BLaER1 treated with 17β-estradiol and CSF1 and Interleukin-3, amounts not matched to agents 10 nM and 100 nM (cell line): Measurements from ENCODE around the gene TRPM2.
A peak's percentile ranks its signal among the peaks of the same experiment; 100 is the strongest.

Source experiments
- H3K27ac ChIP-seq, 11 experiments: shearing (Covaris generic); formaldehyde crosslinking; 2 replicates each; pipeline ENCODE4 v1.8.1; 2022
- H3K27me3 ChIP-seq, 11 experiments: shearing (Covaris generic); formaldehyde crosslinking; 2 replicates each; pipeline ENCODE4 v1.8.1; 2022
- H3K36me3 ChIP-seq, 11 experiments: shearing (Covaris generic); formaldehyde crosslinking; 2 replicates each; pipeline ENCODE4 v1.8.1; 2022
- H3K4me1 ChIP-seq, 10 experiments: shearing (Covaris generic); formaldehyde crosslinking; 2 replicates each; pipeline ENCODE4 v1.8.1; 2022
- H3K4me2 ChIP-seq, 11 experiments: shearing (Covaris generic); formaldehyde crosslinking; 2 replicates each; pipeline ENCODE4 v1.8.1; 2022
- H3K4me3 ChIP-seq, 10 experiments: shearing (Covaris generic); formaldehyde crosslinking; 2 replicates each; pipeline ENCODE4 v1.8.1; 2022
- H3K9ac ChIP-seq, 11 experiments: shearing (Covaris generic); formaldehyde crosslinking; 2 replicates each; pipeline ENCODE4 v1.8.1; 2022
- H3K9me3 ChIP-seq, 11 experiments: shearing (Covaris generic); formaldehyde crosslinking; replicated peaks in 1 of 11; 2 replicates each; pipeline ENCODE4 v1.8.1; 2022
- H4K20me1 ChIP-seq, 11 experiments: shearing (Covaris generic); formaldehyde crosslinking; 2 replicates each; pipeline ENCODE4 v1.8.1; 2022
- Cebpa-rat ChIP-seq, 11 experiments: shearing (Covaris generic); IDR thresholded peaks; 2 replicates each; pipeline ENCODE4 v1.8.1; 2022

Gene TRPM2

DNA sequence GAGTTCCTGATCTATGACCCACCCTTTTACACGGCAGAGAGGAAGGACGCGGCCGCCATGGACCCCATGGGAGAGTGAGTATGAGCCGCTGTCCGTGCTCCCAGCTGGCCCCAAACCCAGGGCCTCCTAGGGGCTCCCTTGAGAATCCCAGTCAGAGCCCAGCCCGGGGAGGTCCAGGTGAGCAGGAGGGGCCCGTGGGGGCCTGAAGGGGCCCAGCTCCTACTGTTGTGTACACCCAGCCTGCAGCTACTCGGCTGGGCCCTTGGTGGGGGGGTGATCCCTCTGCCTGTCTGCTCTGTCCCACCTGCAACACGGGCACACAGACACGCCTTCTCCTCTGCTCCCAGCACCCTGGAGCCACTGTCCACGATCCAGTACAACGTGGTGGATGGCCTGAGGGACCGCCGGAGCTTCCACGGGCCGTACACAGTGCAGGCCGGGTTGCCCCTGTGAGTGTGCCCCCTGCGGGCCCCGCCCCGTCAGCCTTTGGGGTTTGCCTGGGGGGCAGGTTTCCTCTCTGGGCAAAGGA lies 73.3 kb downstream of the TRPM2 start:
- Histone ChIP-seq H3K9me3 (peaks cover 28 to 40% (median 34%) of the 10 kb centered on the region in 11 experiments), H3K27ac (peak overlapping the region; percentile 11 to 88 (median 74); a peak in 20 of 22 replicates), H4K20me1 (peaks cover 6 to 63% (median 38%) of the 10 kb centered on the region in 11 experiments; a peak in 19 of 22 replicates), H3K4me1 (peaks cover 49 to 66% (median 60%) of the 10 kb centered on the region in 10 experiments), H3K9ac (peak overlapping the region; percentile 57 to 83 (median 66); a peak in 20 of 22 replicates), H3K27me3 (no peaks in the 10 kb centered on the region; a peak in 1 of 22 replicates), H3K4me2 (peak overlapping the region; percentile 81 to 99 (median 92)), H3K36me3 (peaks cover 41 to 93% (median 71%) of the 10 kb centered on the region in 11 experiments), H3K4me3 (peak overlapping the region in 9 of 10 experiments; percentile 40 to 62 (median 55); a peak in 17 of 20 replicates)
- no peak for TF ChIP-seq Cebpa-rat (IDR thresholded peaks at IDR 0.05)

DNA sequence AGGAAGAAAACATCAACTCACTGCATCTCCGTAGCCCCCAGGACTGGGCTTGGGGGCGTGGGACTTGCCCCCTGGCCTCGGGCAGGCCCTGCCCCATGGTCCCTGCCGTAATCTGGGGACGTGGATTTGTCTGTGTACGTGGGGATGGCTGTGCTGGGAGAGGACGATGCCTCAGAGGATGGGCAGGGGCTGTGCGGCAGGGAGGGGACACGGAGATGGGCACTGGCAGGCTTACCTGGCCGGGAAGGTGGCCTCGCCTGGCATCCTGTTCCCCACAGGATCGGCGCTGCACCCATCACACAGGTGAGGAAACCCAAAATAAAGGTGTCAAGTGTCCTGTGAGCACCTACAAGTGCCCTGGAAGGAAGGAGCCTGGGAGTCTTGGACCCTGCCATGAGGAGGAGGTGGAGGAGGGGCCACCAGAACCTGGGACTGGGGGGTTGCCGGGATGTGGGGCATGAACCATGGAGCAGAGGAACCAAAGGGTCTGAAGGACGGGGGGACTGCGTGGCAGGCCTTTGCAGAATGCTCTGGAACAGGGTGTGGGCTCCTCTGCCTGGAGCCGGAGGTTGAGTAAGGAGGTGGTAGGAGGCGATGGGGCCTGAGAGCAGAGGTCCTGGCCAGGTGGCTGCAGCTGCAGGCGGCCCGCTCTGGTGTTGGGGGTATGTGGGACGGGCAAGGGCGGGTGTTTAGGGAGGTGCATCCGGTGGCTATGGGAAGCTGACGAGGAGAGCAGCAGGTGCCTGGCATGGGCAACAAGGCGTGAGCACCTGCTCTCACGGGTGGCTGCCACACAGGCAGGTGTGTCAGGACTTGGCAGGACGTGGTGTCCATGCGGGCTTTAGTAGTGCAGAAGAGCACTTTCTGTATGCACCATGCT lies 74.1 kb downstream of the TRPM2 start:
- peaks cover 46 to 93% (median 75%) of the 10 kb centered on the region in 11 experiments for H3K36me3 ChIP-seq
- TF ChIP-seq Cebpa-rat (IDR thresholded peaks at IDR 0.05), result no peak
- peak overlapping the region in 9 of 11 experiments; percentile 46 to 88 (median 74); a peak in 15 of 22 replicates for H3K27ac ChIP-seq
- H3K9me3 ChIP-seq, result peaks cover 28 to 40% (median 34%) of the 10 kb centered on the region in 11 experiments
- peaks cover 4 to 63% (median 38%) of the 10 kb centered on the region in 11 experiments; a peak in 20 of 22 replicates for H4K20me1 ChIP-seq
- peak overlapping the region in 7 of 10 experiments; percentile 23 to 60 (median 55); a peak in 9 of 20 replicates for H3K4me3 ChIP-seq
- H3K27me3 ChIP-seq, result no peaks in the 10 kb centered on the region; a peak in 1 of 22 replicates
- H3K4me2 ChIP-seq, result peak overlapping the region in 9 of 11 experiments; percentile 83 to 99 (median 96); a peak in 17 of 22 replicates
- peak overlapping the region in 8 of 11 experiments; percentile 61 to 83 (median 74); a peak in 11 of 22 replicates for H3K9ac ChIP-seq
- peaks cover 41 to 66% (median 55%) of the 10 kb centered on the region in 10 experiments for H3K4me1 ChIP-seq

DNA sequence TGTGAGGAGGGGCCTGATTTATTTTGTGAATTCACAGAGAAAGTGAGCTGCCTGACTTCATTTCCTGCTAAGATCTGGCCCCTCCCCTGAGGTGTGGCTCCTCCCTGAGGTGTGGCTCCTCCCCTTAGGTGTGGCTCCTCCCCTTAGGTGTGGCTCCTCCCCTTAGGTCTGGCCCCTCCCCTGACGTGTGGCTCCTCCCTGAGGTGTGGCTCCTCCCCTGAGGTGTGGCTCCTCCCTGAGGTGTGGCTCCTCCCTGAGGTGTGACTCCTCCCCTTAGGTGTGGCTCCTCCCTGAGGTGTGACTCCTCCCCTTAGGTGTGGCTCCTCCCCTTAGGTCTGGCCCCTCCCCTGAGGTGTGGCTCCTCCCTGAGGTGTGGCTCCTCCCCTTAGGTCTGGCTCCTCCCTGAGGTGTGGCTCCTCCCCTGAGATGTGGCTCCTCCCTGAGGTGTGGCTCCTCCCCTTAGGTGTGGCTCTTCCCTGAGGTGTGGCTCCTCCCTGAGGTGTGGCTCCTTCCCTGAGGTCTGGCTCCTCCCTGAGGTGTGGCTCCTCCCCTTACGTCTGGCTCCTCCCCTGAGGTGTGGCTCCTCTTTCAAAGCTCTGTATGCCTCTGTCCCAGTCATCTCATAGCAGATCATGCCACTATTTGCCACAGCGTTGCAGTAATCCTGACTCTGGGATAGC lies 75.0 kb downstream of the TRPM2 start:
- Histone ChIP-seq H3K9me3 (peaks cover 28 to 40% (median 34%) of the 10 kb centered on the region in 11 experiments), H3K27me3 (no peaks in the 10 kb centered on the region; a peak in 1 of 22 replicates), H3K4me3 (peak overlapping the region in 2 of 10 experiments; percentile 12 to 47; a peak in 2 of 20 replicates), H3K27ac (no peak overlapping the region), H3K4me2 (no peak overlapping the region), H4K20me1 (peaks cover 4 to 66% (median 42%) of the 10 kb centered on the region in 11 experiments; a peak in 21 of 22 replicates), H3K36me3 (peaks cover 54 to 100% (median 80%) of the 10 kb centered on the region in 11 experiments), H3K4me1 (peaks cover 35 to 68% (median 57%) of the 10 kb centered on the region in 10 experiments), H3K9ac (no peak overlapping the region)
- TF ChIP-seq Cebpa-rat (IDR thresholded peaks at IDR 0.05), result no peak

DNA sequence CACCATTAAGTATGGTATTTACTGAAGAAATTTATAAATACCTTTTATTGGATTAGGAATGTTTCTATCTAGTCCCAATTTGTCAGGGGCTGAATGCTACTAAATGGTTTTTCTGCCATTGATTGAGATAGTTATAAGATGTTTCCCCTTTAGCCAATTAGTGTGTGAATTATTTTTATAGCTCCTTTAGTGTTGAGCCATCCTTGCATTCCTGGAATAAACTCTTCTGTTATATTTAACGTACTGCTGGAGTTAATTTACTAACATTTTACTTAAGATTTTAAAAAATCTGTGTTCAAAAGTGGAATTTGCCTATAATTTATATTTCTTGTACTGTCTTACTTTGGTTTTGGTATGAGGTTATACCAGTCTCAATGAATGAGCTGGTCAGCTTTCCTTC lies 76.5 kb downstream of the TRPM2 start:
- no peak overlapping the region for H3K9ac ChIP-seq
- H3K4me1 ChIP-seq, result peaks cover 20 to 68% (median 56%) of the 10 kb centered on the region in 10 experiments
- H3K27ac ChIP-seq, result no peak overlapping the region
- no peak overlapping the region for H3K4me3 ChIP-seq
- peaks cover 4 to 66% (median 44%) of the 10 kb centered on the region in 11 experiments; a peak in 21 of 22 replicates for H4K20me1 ChIP-seq
- H3K36me3 ChIP-seq, result peaks cover 60 to 100% (median 82%) of the 10 kb centered on the region in 11 experiments
- H3K4me2 ChIP-seq, result no peak overlapping the region
- H3K27me3 ChIP-seq, result no peaks in the 10 kb centered on the region; a peak in 1 of 22 replicates
- H3K9me3 ChIP-seq, result peaks cover 28 to 40% (median 34%) of the 10 kb centered on the region in 11 experiments
- no peak for TF ChIP-seq Cebpa-rat (IDR thresholded peaks at IDR 0.05)

DNA sequence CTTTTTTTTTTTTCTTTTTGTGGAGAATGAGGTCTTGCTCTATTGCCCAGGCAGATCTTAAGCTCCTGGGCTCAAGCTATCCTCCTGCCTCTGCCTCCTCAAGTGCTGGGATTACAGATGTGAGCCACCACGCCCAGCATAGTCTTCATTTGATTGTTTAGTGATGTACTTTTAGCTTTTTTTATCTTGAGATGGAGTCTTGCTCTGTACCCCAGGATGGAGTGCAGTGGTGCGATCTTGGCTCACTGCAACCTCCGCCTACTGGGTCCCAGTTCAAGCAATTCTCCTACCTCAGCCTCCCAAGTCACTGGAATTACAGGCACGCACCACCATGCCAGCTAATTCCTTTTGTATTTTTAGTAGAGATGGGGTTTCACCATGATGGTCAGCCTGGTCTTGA lies 77.9 kb downstream of the TRPM2 start:
- Histone ChIP-seq H3K4me1 (peaks cover 6 to 68% (median 54%) of the 10 kb centered on the region in 10 experiments), H3K36me3 (peaks cover 74 to 100% (median 92%) of the 10 kb centered on the region in 11 experiments), H3K9ac (no peak overlapping the region), H3K4me3 (no peak overlapping the region), H3K4me2 (no peak overlapping the region), H3K27me3 (no peaks in the 10 kb centered on the region; a peak in 1 of 22 replicates), H4K20me1 (peaks cover 18 to 66% (median 52%) of the 10 kb centered on the region in 11 experiments), H3K9me3 (peaks cover 28 to 40% (median 34%) of the 10 kb centered on the region in 11 experiments), H3K27ac (no peak overlapping the region)
- no peak for TF ChIP-seq Cebpa-rat (IDR thresholded peaks at IDR 0.05)

DNA sequence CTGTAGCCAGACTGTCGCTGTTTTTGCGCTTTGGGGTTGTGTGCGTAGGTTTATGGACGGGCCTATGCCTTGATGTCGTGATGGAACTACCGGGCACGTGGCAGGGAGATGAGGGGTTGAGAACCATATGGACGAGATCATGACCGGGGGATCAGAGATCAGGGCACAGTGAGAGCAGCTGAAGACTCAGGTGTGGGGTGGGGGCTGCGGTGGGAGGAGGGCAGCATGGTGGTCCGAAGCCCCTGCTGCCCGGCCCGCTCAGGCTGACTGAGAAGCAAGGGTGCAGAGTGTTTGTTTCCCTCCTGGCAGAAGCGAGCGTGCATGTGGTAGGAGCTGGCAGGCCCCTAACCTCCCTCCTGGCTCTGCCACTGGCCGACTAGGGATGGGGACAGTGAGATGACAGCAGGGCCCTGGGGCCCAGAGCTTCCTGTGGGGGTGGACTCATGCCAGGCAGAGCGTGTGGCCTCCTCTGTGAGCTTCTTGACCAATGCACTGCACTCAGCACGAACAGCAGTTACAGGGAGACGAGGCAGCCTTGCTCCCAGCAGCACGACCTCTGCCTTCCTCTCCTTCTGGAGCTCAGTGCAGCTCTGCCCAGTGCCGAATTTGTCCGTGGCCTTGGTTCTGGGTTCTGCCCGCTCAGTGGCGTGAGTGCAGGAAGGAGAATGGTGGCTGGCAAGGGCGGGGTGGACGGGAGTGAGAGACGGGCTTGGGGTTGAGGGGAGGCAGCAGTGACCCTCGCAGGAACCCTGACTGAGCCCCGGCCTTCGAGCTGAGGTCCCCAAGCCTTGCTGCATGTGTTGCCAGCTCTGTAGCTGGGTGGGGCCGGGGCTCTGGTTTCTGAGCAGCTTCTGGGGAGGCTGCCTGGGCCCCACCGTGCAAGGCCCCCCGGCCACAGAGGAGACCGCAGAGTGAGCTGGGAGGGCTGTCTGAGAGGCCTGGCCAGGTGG lies 79.7 kb downstream of the TRPM2 start:
- Histone ChIP-seq H3K9ac (peak overlapping the region in 4 of 11 experiments; percentile 2 to 40 (median 24); a peak in 6 of 22 replicates), H3K9me3 (peaks cover 20 to 24% (median 23%) of the 10 kb centered on the region in 11 experiments), H3K4me1 (peaks cover 0 to 54% (median 44%) of the 10 kb centered on the region in 10 experiments; a peak in 17 of 20 replicates), H3K4me3 (no peak overlapping the region), H3K27ac (no peak overlapping the region), H3K36me3 (peaks cover 79 to 100% (median 92%) of the 10 kb centered on the region in 11 experiments), H4K20me1 (peaks cover 31 to 75% (median 70%) of the 10 kb centered on the region in 11 experiments), H3K4me2 (peak overlapping the region in 6 of 11 experiments; percentile 7 to 74 (median 32); a peak in 8 of 22 replicates), H3K27me3 (no peaks in the 10 kb centered on the region)
- no peak for TF ChIP-seq Cebpa-rat (IDR thresholded peaks at IDR 0.05)

DNA sequence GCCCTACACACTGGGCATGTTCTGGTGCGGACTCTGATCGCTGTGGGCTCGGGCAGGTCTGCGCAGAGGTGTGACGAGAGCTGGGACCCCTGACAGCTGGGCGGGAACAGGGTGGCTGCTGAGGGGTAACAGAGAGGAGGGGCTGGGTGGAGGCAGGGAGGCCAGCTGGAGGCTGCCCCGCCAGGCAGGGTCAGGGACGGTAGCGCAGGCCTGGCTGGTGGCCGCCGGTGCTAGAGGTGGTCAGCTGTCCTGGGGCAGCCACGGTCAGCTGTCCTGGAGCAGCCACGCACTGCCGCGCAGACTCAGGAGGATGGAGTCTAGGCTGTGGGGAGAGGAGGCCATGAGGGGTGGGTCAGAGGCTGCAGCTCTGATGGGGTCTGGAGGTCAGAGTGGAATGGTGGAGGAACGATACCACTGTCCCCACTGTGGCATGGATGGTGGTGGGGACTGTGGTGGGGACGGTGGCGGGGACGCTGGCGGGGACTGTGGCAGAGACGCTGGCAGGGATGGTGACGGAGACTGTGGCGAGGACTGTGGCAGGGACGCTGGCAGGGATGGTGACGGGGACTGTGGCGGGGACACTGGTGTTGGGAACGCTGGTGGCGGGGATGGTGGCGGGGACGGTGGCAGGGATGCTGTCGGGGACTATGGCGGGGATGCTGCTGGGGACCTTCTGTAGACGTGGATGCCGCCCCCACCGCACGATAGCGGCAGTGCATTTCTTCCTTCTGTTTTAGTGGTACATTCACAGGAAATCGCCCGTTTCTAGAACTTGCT lies 80.6 kb downstream of the TRPM2 start:
- no peaks in the 10 kb centered on the region for H3K27me3 ChIP-seq
- TF ChIP-seq Cebpa-rat (IDR thresholded peaks at IDR 0.05), result no peak
- H4K20me1 ChIP-seq, result peaks cover 33 to 83% (median 79%) of the 10 kb centered on the region in 11 experiments
- peaks cover 0 to 58% (median 44%) of the 10 kb centered on the region in 10 experiments; a peak in 17 of 20 replicates for H3K4me1 ChIP-seq
- H3K36me3 ChIP-seq, result peaks cover 87 to 100% (median 93%) of the 10 kb centered on the region in 11 experiments
- peaks cover 12 to 17% (median 14%) of the 10 kb centered on the region in 11 experiments for H3K9me3 ChIP-seq
- peak overlapping the region in 4 of 11 experiments; percentile 2 to 27 (median 24); a peak in 2 of 22 replicates for H3K9ac ChIP-seq
- H3K27ac ChIP-seq, result no peak overlapping the region
- H3K4me3 ChIP-seq, result no peak overlapping the region
- H3K4me2 ChIP-seq, result peak overlapping the region in 7 of 11 experiments; percentile 10 to 74 (median 44); a peak in 10 of 22 replicates
